H1 (cell line): ENCODE results near the gene KRT9. TPM values are rescaled to one million over a fixed set of nuclear protein-coding genes. Genes with fewer than 3 reads are reported as not detected.

ENCODE experiments used
- CBX5 ChIP-seq: fragments of 300-800, 300-1000 bp; sonication (generic); IDR thresholded peaks from 2 replicates; pipeline ENCODE4 v1.7.1; 2016; ENCODE audit warnings: antibody characterized with exemption, low read length, low read depth
- NANOG ChIP-seq: IDR thresholded peaks from 2 replicates; pipeline ENCODE4 v1.6.1; 2011; ENCODE audit warnings: low read length, low read depth, mild to moderate bottlenecking, inconsistent platforms; ENCODE audit not compliant: insufficient read depth, poor library complexity, severe bottlenecking
- SRF ChIP-seq: IDR thresholded peaks from 2 replicates; pipeline ENCODE4 v1.6.1; 2011; ENCODE audit warnings: mild to moderate bottlenecking, low read depth, low read length, moderate library complexity
- TBP ChIP-seq: IDR thresholded peaks from 2 replicates; pipeline ENCODE4 v1.6.1; 2011; ENCODE audit warnings: low read depth, low read length, improper control_type of control experiment
- polyA plus RNA-seq, 7 experiments: library from polyadenylated mRNA; depleted of rRNA in 3 of 7; stranded (reverse) in 5 of 7; unstranded in 2 of 7; fragments of >200 nt in 5 of 7; fragments of 200-250 nt in 2 of 7; gene quantifications; 1 replicate in 5 of 7; 2 replicates in 1 of 7; 4 replicates in 1 of 7; pipeline versions ENCODE4 v1.2.1 to v1.2.3, GENCODE V29; 2011 to 2013; ENCODE audit warnings: missing spikeins in 2 of 7, mixed read lengths in 2 of 7
- total RNA-seq: library from RNA; stranded (reverse); fragmentation: NEBNext Ultra II Directional; extraction: Animal tissue kit (Norgen Biotek cat#: 25700); gene quantifications from 2 replicates; pipeline ENCODE4 v1.2.1, GENCODE V29; 2021
- TF ChIP-seq, protein P1 (sequence below): fragments of 300-600 bp; sonication (generic); IDR thresholded peaks from 2 replicates; pipeline ENCODE4 v1.7.1; 2012; ENCODE audit warnings: low read length, moderate library complexity, mild to moderate bottlenecking, inconsistent platforms; ENCODE audit not compliant: insufficient replicate concordance

The KRT9 gene
- total and polyA plus RNA-seq, 2 of the 8 experiments (the other 6 are each of a cell fraction or from before 2014, with no cell fraction given) = not detected

DNA sequence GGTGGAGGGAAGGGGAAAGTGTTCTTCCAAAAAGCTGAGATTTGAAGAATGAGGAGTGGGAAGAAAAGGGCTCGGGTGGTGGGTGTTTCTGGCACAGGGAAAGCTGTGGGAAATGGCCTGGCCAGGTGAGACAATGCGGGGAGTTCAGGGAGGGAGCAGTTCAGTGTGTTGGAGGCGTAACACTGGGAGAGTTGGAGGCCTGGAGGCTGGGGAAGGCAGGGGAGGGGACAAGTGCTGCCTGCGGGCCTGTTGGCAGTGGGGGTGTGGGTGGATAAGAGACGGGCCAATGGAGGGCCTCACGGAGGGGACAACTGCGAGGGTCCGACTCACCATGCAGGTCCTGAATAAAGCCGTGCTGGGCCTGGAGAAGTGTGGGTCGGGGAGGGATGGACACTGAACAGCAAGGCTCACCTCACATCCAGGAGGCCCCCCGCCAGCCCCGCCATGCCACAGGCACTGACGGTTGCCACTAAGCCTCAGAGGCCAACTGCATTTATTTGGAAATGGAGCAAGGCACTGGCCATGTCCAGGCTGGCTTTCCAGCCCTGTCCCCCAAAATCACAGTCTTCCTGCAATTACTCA, 25.9 kb downstream of the KRT9 start (continued):
- TF ChIP-seq, protein P1, sequence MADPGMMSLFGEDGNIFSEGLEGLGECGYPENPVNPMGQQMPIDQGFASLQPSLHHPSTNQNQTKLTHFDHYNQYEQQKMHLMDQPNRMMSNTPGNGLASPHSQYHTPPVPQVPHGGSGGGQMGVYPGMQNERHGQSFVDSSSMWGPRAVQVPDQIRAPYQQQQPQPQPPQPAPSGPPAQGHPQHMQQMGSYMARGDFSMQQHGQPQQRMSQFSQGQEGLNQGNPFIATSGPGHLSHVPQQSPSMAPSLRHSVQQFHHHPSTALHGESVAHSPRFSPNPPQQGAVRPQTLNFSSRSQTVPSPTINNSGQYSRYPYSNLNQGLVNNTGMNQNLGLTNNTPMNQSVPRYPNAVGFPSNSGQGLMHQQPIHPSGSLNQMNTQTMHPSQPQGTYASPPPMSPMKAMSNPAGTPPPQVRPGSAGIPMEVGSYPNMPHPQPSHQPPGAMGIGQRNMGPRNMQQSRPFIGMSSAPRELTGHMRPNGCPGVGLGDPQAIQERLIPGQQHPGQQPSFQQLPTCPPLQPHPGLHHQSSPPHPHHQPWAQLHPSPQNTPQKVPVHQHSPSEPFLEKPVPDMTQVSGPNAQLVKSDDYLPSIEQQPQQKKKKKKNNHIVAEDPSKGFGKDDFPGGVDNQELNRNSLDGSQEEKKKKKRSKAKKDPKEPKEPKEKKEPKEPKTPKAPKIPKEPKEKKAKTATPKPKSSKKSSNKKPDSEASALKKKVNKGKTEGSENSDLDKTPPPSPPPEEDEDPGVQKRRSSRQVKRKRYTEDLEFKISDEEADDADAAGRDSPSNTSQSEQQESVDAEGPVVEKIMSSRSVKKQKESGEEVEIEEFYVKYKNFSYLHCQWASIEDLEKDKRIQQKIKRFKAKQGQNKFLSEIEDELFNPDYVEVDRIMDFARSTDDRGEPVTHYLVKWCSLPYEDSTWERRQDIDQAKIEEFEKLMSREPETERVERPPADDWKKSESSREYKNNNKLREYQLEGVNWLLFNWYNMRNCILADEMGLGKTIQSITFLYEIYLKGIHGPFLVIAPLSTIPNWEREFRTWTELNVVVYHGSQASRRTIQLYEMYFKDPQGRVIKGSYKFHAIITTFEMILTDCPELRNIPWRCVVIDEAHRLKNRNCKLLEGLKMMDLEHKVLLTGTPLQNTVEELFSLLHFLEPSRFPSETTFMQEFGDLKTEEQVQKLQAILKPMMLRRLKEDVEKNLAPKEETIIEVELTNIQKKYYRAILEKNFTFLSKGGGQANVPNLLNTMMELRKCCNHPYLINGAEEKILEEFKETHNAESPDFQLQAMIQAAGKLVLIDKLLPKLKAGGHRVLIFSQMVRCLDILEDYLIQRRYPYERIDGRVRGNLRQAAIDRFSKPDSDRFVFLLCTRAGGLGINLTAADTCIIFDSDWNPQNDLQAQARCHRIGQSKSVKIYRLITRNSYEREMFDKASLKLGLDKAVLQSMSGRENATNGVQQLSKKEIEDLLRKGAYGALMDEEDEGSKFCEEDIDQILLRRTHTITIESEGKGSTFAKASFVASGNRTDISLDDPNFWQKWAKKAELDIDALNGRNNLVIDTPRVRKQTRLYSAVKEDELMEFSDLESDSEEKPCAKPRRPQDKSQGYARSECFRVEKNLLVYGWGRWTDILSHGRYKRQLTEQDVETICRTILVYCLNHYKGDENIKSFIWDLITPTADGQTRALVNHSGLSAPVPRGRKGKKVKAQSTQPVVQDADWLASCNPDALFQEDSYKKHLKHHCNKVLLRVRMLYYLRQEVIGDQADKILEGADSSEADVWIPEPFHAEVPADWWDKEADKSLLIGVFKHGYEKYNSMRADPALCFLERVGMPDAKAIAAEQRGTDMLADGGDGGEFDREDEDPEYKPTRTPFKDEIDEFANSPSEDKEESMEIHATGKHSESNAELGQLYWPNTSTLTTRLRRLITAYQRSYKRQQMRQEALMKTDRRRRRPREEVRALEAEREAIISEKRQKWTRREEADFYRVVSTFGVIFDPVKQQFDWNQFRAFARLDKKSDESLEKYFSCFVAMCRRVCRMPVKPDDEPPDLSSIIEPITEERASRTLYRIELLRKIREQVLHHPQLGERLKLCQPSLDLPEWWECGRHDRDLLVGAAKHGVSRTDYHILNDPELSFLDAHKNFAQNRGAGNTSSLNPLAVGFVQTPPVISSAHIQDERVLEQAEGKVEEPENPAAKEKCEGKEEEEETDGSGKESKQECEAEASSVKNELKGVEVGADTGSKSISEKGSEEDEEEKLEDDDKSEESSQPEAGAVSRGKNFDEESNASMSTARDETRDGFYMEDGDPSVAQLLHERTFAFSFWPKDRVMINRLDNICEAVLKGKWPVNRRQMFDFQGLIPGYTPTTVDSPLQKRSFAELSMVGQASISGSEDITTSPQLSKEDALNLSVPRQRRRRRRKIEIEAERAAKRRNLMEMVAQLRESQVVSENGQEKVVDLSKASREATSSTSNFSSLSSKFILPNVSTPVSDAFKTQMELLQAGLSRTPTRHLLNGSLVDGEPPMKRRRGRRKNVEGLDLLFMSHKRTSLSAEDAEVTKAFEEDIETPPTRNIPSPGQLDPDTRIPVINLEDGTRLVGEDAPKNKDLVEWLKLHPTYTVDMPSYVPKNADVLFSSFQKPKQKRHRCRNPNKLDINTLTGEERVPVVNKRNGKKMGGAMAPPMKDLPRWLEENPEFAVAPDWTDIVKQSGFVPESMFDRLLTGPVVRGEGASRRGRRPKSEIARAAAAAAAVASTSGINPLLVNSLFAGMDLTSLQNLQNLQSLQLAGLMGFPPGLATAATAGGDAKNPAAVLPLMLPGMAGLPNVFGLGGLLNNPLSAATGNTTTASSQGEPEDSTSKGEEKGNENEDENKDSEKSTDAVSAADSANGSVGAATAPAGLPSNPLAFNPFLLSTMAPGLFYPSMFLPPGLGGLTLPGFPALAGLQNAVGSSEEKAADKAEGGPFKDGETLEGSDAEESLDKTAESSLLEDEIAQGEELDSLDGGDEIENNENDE = no peak
- no peak for TF ChIP-seq CBX5
- TF ChIP-seq SRF = no peak
- TF ChIP-seq NANOG = no peak
- TF ChIP-seq TBP = no peak
- TF ChIP-seq, all 59 proteins: peak for 0
